GM19324 (cell line): Measurements from ENCODE around the gene LRP10.
"Not testable (repeated sequence)": the region's sequence is repeated elsewhere in the genome, so short reads cannot be mapped to it uniquely, and the experiment has no call there.

Source experiments
- ATAC-seq: cut with Tn5 transposase; IDR thresholded peaks from one replicate; pipeline ENCODE4 v1.9.1; 2021; ENCODE audit warnings: mild to moderate bottlenecking, moderate library complexity; ENCODE audit not compliant: unreplicated experiment, low FRiP score

LRP10 gene

DNA sequence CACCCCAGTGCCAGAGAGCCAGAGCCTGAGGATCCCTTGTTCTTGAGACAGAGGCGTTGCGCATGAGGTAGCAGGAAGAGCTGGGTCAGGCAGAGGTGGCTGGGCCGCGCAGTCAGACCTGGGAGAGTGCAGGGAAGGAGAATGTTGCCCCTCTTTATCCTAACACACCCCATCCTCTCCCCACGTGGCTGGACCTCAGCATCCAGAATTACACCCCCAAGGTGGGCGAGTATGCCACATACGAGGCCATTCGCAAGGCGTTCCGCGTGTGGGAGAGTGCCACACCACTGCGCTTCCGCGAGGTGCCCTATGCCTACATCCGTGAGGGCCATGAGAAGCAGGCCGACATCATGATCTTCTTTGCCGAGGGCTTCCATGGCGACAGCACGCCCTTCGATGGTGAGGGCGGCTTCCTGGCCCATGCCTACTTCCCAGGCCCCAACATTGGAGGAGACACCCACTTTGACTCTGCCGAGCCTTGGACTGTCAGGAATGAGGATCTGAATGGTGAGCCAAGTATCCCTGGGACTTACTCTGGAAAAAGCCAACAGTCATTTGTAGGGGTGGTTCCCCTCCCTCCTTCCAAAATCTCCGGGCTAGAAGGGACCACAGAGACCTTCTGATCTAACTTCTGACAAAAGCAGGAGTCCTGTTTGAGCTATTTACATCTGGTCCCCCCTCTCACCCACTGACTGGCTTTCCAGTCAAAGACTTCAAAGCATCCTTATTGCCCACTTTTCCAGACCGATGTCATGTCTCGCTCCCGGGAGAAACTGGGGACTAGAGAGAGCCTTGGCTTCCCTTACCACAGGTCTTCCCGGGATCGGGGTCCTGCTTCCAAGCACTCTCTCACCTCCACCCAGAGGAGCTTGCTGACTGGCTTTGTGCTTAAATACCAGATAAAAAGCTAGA is 29.1 kb upstream of the LRP10 start:
- ATAC-seq, result no peak

DNA sequence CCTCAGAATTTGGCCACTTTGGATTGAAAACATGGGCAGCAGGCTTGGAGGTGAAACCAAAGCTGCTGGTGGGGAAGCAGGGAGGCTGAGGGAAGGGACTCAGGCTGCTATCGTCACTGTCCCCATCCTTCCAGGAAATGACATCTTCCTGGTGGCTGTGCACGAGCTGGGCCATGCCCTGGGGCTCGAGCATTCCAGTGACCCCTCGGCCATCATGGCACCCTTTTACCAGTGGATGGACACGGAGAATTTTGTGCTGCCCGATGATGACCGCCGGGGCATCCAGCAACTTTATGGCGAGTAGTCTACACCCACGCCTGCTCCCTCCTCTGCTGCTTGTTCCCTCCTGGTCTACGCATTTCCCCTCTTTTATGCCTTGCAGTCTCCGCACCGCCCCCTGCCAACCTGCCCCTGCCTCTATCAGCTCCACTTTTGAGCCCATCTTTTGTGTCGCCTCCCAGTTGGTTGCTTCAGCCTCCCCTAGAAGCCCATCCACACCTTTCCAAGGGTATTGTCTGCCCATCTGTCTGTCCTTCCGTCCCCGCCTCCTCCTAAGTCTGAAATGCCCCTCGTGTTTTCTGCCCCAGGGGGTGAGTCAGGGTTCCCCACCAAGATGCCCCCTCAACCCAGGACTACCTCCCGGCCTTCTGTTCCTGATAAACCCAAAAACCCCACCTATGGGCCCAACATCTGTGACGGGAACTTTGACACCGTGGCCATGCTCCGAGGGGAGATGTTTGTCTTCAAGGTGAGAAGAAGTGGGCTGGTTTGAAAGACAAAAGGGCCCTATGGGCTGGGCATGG is 28.2 kb upstream of the LRP10 start:
- ATAC-seq, result no peak

DNA sequence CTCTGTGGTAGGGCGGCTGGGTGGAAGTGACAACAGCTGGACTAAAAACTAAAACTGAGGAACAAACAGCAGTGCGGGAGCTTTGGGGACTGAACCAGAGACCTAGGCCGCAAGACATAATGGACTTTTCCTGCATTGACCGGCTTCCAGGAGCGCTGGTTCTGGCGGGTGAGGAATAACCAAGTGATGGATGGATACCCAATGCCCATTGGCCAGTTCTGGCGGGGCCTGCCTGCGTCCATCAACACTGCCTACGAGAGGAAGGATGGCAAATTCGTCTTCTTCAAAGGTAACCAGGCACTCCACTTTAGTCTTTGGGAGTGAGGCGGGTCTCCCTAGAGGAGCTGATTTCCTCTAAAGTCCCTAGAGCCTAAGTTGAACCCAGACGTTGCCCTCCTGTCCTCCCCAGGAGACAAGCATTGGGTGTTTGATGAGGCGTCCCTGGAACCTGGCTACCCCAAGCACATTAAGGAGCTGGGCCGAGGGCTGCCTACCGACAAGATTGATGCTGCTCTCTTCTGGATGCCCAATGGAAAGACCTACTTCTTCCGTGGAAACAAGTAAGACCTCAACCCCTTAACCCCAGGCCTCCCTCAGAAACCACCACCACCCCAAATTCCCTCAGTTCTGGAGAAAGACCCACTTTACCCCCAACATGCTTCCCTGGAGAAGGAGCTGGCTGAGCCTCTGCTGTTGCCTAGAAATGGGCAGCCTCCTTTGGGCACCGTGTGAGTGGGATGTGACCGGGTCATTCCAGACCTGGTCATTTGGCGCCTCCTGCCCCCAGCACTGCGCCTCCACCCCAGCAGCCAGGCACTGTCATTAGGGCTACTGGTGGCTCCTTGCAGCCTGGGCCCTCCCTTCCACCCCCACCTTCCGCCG is 27.1 kb upstream of the LRP10 start:
- ATAC-seq, result no peak

DNA sequence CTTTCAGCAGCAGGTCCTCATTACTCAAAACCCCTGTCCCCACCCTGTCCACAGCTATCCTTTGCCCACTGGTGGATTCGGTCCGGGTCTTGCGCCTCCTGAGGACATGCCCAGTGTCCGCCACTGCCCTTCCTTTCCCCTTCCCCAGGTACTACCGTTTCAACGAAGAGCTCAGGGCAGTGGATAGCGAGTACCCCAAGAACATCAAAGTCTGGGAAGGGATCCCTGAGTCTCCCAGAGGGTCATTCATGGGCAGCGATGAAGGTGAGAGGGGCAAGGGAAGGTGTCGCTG is 26.5 kb upstream of the LRP10 start:
- ATAC-seq, result no peak

DNA sequence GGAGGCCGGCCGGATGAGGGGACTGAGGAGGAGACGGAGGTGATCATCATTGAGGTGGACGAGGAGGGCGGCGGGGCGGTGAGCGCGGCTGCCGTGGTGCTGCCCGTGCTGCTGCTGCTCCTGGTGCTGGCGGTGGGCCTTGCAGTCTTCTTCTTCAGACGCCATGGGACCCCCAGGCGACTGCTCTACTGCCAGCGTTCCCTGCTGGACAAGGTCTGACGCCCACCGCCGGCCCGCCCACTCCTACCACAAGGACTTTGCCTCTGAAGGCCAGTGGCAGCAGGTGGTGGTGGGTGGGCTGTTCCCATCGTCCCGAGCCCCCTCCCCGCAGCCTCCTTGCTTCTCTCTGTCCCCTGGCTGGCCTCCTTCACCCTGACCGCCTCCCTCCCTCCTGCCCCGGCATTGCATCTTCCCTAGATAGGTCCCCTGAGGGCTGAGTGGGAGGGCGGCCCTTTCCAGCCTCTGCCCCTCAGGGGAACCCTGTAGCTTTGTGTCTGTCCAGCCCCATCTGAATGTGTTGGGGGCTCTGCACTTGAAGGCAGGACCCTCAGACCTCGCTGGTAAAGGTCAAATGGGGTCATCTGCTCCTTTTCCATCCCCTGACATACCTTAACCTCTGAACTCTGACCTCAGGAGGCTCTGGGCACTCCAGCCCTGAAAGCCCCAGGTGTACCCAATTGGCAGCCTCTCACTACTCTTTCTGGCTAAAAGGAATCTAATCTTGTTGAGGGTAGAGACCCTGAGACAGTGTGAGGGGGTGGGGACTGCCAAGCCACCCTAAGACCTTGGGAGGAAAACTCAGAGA is 25.5 kb upstream of the LRP10 start:
- ATAC-seq, result no peak

DNA sequence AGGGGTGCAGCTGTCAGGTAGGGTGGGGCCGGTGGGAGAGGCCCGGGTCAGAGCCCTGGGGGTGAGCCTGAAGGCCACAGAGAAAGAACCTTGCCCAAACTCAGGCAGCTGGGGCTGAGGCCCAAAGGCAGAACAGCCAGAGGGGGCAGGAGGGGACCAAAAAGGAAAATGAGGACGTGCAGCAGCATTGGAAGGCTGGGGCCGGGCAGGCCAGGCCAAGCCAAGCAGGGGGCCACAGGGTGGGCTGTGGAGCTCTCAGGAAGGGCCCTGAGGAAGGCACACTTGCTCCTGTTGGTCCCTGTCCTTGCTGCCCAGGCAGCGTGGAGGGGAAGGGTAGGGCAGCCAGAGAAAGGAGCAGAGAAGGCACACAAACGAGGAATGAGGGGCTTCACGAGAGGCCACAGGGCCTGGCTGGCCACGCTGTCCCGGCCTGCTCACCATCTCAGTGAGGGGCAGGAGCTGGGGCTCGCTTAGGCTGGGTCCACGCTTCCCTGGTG is 24.7 kb upstream of the LRP10 start:
- no peak for ATAC-seq

DNA sequence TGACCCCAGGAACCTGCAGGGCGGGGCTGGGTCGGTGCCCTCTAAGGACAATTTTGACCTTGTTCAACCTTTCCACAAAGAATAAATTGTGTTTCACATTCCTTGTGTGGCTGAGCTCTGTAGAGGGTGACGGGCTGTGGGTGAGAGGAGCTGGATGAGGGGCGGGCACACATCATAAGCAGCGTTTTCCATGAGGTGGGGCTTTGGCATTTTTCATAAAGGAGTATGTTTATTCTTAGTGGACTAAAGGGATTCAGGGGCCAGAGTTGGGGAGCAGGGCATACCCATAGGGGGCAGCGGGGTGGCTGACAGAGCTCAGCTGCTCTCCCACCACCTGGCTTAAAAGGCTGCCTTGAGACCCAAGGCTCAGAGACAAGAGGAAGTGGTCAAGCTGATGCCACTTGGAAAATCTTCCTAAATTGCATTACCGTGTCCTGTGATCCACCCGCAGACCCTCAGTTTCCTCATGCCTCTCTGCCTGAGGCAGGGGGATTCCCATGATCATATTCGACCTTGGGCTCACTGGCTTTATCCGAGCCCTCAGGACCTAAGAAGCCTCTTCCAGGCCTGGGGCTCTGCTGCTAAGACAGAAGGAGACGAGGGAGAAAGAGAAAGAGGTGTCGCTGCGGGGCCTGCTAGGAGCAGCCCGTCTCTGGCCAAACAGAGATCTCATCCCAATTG is 23.7 kb upstream of the LRP10 start:
- no peak for ATAC-seq

DNA sequence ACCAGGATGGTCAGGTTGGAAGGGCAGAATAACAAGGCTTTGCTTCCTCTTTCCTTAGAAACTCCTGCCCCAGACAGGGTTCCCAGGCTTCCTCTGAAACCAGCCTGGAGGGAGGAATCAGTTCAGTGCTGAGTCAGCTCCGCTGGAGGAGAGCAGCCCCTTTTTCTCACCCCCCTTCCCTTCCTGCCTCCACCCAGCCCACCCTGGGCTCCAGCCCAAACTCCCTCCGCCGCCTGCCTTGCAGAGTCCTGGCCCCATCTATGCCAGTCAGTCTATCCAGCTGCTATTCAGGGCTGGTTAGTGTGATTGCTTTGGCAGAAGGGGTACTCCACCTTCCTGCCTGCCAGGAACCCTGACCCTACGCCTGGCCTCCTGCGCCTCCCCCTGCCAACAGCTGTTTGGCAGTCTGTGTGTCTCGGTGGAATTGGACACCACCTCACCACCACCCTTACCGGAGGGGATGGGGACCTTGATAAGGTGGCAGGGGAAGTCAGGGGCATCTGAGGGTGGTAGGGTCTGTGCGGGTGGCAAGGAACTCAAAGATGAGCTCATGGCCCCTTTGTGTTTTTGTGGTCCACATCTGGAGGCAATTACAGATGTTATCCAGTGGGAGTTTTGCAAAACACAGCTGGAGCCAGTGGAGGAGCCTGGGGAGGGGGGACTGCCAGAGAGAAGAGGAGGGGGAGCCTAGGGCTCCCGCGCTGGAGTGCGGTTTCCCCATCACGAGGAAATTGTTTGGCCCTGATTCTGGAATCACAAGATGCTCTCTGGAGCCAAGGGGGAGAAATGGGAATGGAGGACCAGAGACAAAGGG is 23.0 kb upstream of the LRP10 start:
- ATAC-seq, result no peak

DNA sequence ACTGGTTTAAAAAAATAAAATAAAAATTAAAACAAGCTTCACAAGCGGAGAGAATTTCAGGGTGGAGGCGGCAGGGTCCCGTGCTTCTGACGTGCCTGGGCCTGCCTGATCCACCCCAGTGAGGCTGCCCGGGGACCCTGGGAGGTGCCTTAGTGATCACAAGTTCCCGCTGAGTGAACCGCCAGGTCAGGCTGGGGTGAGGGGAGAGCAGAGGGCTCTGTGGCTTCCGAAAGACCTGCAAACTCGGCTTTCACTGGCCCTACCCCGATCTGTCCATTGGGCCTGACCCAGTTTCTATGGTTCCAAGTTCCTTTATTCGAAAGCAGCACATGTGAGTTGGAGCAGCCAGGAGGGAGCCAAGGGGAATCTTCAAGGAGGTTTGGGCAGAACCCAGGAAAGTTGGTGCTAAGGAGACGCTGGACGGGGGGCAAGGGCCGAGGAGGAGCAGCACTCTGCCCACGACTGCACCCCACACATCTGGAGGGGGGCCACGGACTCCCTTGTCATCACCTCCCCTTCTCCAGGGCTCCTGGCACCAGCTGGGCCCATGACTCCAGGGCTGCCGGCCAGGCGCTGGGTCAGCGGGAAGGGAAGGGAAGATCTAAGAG is 22.2 kb upstream of the LRP10 start:
- no peak for ATAC-seq

- ATAC-seq, result no peak
Observed at GRCh38 chr14:22850944-22851764, 20.4 kb upstream of the LRP10 start.

GRCh38 chr14:22852178-22852577 is 19.4 kb upstream of the LRP10 start:
- ATAC-seq, result not testable (repeated sequence)

GRCh38 chr14:22852599-22852939 is 19.0 kb upstream of the LRP10 start:
- ATAC-seq, result no peak

DNA sequence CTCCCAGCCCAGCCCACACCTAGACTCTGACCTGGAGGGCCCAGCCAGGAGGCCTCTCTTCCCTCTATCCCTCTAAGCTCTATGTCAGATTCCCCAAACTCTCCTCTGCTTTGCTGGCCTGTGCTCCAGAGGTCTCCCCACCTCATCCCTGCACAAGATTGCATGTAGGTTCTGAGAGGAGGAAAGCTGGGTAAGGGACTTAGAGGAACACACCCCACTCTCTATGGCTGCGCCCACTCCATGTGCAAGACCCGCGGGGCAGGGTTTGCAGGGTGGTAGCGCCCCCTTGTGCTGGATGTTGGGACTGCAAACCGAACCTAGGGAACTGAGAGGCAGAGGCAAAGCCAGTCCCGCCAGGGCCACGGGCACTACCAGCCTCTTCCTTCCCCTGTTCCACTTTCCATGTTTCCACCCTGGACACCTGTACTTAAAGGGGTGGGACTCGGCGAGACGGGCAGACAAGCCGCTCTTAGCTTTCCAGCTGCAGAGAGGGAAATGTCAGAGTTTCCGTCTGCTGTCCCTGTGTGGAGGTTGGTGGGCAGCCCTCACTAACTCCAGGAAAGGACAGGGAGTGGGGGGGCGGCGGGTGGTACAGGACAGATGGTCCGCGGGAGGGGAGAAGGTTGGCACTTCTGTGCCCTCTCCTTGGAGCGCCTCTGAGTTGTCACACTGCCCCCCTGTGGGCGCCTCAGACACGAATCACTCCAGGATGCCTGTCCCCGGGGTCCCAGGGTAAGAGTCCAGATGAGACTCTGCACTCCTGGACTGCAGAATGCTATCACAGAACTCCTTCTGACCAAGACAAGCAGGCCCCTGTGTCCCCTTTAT is 18.4 kb upstream of the LRP10 start:
- ATAC-seq, result peak; percentile 67

DNA sequence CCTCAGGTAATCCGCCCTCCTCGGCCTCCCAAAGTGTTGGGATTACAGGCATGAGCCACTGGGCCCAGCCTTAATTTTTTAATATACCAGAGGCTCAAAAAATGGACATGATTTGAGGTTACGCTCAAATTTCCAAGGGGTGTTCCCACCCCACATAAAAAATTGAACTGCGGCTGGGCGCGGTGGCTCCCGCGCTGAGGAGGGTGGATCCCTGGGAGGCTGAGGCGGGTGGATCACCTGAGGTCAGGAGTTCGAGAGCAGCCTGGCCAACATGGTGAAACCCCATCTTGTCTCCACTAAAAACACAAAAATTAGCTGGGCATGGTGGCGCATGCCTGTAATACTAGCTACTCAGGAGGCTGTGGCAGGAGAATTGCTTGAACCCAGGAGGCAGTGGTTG is 17.2 kb upstream of the LRP10 start:
- ATAC-seq, result not testable (repeated sequence)

GRCh38 chr14:22854963-22855724 is 16.4 kb upstream of the LRP10 start:
- no peak for ATAC-seq

DNA sequence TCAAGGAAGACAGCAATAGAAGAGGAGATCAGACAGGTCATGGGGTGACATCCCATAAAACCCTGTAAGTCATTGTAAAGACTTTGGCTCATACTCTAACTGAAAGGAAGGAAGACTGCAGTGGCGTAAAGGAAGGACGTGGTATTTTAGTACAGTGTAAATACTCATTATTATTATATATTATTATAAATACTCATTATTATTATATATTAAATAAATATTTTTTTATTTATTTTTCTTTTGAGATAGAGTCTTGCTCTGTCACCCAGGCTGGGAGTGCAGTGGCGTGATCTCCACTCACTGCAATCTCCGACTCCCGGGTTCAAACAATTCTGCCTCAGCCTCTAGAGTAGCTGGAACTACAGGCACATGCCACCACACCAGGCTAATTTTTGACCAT is 15.1 kb upstream of the LRP10 start:
- ATAC-seq, result no peak
